Stimulated activated CD8-positive, alpha-beta memory T cell treated with anti-CD3 and anti-CD28 coated beads, Interleukin-7, amount 100 ng/mL, for 24 hours (primary cell): ENCODE data around the gene TP63.

Source experiments
- DNase-seq: peaks from one replicate; pipeline ENCODE4 v3.0.0-alpha.2; 2020; ENCODE audit warnings: low read depth

Gene TP63

DNA sequence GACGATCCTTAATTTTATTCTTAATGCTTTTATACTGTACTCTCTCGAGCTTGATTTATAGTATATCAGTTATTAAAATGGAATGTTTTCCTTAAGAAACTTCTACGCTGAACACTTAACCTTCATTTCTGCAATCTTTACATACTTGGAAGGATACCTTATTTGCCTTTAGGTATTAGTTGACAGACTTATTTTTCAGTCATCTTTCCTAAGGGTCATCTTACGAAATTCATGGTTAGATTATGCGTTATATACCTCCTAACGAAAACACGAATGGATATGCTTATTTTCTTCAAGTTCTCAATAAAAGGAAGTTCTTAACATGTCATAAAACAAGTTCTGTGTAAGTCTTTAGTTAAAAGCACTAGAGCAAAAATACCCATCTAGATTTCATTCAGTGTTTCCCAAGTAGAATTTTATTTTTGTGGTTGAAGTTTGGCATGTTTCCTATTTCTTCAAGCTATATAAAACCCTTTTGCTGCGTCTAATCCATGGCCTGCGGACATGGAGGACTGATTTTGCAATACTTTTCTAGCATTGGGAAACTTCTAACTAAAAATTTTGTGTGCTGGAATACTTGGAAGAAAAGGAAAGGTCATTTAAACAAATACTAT is 231.3 kb downstream of the TP63 start:
- DNase-seq, result no peak

DNA sequence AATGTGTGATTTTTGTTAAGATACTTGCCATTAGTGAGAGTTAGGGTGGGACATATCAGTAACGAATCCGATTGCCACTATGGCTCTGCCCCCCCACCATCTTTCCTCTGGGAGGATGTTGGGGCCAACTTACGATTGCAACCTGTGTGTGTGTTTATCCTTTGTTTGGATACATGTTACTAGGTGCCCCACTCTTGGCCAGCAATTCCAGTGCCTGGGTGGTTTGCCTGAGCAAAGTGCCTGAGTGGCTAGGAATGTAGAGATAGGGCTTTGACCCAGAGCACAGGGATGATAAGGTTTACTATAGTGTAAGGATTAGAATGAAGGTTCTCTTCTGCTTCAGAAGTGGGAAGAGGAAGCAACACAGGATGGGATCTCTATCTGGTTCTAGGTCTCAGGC is 231.8 kb downstream of the TP63 start:
- DNase-seq, result no peak

DNA sequence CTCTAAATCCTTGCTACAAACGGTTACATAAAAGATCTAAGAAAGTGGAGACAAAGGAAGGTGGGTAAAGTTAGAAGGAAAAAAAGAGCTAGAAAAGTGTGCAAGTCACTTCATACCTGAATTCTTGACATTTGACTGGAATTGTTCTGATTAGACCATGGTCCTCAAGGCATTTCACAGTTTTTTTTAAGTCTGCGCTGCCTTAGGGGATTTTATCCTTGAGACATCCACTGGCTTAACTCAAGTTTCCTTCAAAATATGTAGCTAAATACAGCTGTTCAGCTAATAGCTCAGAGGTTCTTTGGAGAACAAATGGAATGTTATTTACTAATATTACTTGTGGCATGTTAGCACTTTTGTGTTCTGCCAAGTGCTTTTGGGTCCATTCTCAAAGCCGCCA is 236.9 kb downstream of the TP63 start:
- DNase-seq, result no peak

DNA sequence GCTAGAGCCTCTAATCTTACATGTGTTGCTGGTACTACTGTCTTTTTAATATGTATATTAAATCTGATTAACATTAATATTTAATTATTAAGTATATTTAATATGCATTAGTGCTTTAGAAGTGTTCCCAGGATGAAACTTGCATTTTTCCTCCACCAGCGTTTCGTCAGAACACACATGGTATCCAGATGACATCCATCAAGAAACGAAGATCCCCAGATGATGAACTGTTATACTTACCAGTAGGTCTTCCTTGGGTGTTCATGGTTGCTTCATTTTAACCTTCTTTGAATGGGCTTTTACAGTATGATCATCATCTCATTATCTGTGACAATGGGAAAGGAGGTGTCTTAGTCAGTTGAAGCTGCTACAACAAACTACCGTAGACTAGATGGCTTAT is 238.0 kb downstream of the TP63 start:
- no peak for DNase-seq

DNA sequence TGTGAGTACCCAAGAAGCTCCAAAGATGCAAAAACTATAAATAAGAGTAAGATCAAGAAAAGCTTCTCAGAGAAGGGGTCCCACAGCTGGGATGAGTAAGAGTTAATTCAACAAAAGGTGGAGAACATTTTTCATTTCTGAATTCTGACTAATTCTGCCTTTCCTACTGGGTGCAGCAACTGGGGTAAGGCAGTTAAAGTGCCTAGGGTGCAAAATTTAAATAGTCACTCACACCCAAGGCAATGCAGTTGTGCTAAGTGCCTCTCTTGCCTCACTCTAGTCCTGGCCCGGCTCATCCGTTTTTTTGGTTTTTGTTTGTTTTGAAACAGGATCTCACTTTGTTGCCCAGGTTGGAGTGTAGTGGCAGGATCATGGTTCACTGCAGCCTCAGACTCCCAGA is 240.2 kb downstream of the TP63 start:
- no peak for DNase-seq

- no peak for DNase-seq
These were observed 252.0 kb downstream of the TP63 start for GRCh38 chr3:189883113-189883753.

DNA sequence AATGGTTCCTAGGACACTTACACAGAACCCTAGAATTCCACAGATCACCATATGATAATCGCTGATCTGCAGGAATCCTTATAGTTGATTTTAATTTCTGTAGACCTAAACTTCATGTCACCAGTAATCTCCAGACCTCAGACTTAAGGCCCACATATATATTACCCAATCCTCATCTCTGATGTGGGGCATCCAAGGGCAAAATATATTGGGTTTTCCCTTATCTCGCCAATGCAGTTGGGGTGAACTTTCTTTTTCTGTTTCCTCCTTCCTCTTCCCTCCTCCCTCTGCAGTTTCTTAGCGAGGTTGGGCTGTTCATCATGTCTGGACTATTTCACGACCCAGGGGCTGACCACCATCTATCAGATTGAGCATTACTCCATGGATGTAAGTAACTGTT is 259.3 kb downstream of the TP63 start:
- no peak for DNase-seq

- DNase-seq, result no peak
These were observed 265.3 kb downstream of the TP63 start for GRCh38 chr3:189896533-189896932.

DNA sequence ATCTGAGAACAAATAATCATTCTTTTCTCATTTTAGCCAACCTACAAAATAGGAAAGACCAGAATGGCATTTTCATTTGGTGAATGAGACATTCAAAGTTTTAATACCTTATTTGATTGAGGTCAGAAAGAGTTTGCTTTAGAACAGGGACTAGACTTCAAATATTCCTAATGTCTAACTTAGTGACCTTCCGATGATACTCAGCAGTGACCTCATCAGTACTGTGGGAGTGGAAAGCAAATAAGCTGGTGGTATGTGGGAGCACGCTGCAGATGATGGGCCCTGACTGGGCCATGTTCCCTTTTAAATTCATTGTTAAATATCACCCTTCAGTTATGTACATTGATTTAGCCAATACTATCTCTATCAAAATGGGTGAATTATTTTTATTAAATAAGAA is 266.2 kb downstream of the TP63 start:
- DNase-seq, result no peak

GRCh38 chr3:189898559-189899153 is 267.5 kb downstream of the TP63 start:
- no peak for DNase-seq

- DNase-seq, result no peak
These were observed 268.0 kb downstream of the TP63 start for GRCh38 chr3:189899186-189899585.

GRCh38 chr3:189900578-189900977 is 269.4 kb downstream of the TP63 start:
- DNase-seq, result no peak

- DNase-seq, result no peak
These were observed 270.3 kb downstream of the TP63 start for GRCh38 chr3:189901481-189901880.

- no peak for DNase-seq
These were observed 271.3 kb downstream of the TP63 start for GRCh38 chr3:189902230-189903186.

- DNase-seq, result no peak
These were observed 272.5 kb downstream of the TP63 start for GRCh38 chr3:189903562-189904250.

- no peak for DNase-seq
These were observed 276.6 kb downstream of the TP63 start for GRCh38 chr3:189907803-189908202.

DNA sequence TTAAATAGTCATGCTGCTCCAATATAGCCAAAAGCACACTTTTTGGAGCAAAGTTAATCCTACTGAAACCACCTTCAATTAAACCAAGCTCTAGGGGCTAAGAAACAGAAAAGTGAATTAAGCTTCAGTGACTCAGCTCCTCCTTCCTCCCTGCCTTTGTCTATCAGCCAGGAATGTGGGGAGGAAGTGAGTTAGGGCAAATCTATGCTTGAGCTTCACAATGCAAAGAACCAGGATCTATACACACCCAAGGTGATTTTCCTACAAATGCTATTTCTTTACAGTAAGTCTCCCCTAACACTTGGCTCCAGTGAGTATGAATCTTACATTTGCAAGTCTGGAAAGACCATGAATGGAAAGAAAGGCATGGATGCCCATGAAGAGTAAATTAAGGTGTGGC is 277.5 kb downstream of the TP63 start:
- no peak for DNase-seq

- no peak for DNase-seq
These were observed 277.9 kb downstream of the TP63 start for GRCh38 chr3:189909139-189909538.

- DNase-seq, result no peak
These were observed 278.4 kb downstream of the TP63 start for GRCh38 chr3:189909573-189909972.

DNA sequence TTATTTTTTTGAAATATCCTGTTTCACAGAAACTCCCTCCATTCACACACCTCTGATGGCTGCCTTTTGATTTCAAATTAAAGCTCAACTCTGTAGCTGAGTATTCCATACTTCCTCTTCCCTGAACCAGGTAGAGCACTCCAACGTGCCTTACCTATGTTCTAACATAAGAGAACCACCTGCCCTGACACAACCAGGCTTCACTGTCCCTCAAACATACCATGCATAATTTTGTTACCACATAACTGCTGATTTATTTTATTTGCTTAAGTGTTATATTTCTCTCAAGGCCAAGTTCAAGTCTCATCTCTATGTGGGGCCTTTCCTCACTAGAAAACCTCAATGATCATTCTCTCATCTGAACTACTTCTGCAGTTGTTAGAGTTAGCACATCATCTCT is 279.8 kb downstream of the TP63 start:
- no peak for DNase-seq

GRCh38 chr3:189914799-189915198 is 283.6 kb downstream of the TP63 start:
- no peak for DNase-seq

- DNase-seq, result no peak
These were observed 290.6 kb downstream of the TP63 start for GRCh38 chr3:189921770-189922169.
